Keratinocyte (primary cell): ENCODE measurements around the gene DEPDC5. TPM values are rescaled to one million over a fixed set of nuclear protein-coding genes. Genes with fewer than 3 reads are reported as not detected.

Source experiments
- DNase-seq: peaks from one replicate; pipeline ENCODE4 v3.0.0-alpha.2; 2011; ENCODE audit warnings: low read depth, missing footprints, low spot score
- FAIRE-seq: peaks from 2 replicates; lab custom pipeline; 2011; peaks lifted over from hg19 to GRCh38; lab: Jason Lieb, UNC
- H2AFZ ChIP-seq: 2 replicates; pipeline ENCODE4 v1.6.0; 2012; ENCODE audit warnings: low read length, control low read depth, inconsistent platforms; ENCODE audit not compliant: control insufficient read depth
- H3K27ac ChIP-seq: 2 replicates; pipeline ENCODE4 v1.5.1; 2011; ENCODE audit warnings: low read length; ENCODE audit not compliant: control insufficient read depth, insufficient read depth
- H3K27me3 ChIP-seq: 3 replicates; pipeline ENCODE4 v1.6.0; 2011; ENCODE audit warnings: low read length; ENCODE audit not compliant: control insufficient read depth, insufficient read depth; ENCODE audit errors: extremely low read depth
- H3K36me3 ChIP-seq, 2 experiments: 2 replicates in 1 of 2; 3 replicates in 1 of 2; pipeline ENCODE4 v1.5.1; 2011; ENCODE audit warnings: low read length in 2 of 2, mild to moderate bottlenecking in 1 of 2; ENCODE audit not compliant: control insufficient read depth in 2 of 2, insufficient read depth in 2 of 2; ENCODE audit errors: extremely low read depth in 1 of 2
- H3K4me1 ChIP-seq: 3 replicates; pipeline ENCODE4 v1.5.1; 2011; ENCODE audit warnings: low read length; ENCODE audit not compliant: control insufficient read depth, insufficient read depth; ENCODE audit errors: extremely low read depth
- H3K4me2 ChIP-seq: 3 replicates; pipeline ENCODE4 v1.6.0; 2011; ENCODE audit warnings: low read depth, low read length; ENCODE audit not compliant: control insufficient read depth, insufficient read depth; ENCODE audit errors: extremely low read depth
- H3K4me3 ChIP-seq, 3 experiments: fragments of 200-600 bp in 1 of 3; sonication (generic) in 1 of 3; 2 replicates in 2 of 3; 3 replicates in 1 of 3; pipeline ENCODE4 v1.5.1; 2011 to 2016; ENCODE audit warnings: low read length in 3 of 3, mild to moderate bottlenecking in 3 of 3, control low read depth in 2 of 3, inconsistent platforms in 1 of 3, low read depth in 1 of 3, mixed read lengths in 1 of 3, mixed run types in 1 of 3, moderate library complexity in 1 of 3; ENCODE audit not compliant: control insufficient read depth in 2 of 3, insufficient read depth in 2 of 3; ENCODE audit errors: extremely low read depth in 1 of 3
- H3K79me2 ChIP-seq: 2 replicates; pipeline ENCODE4 v1.6.0; 2012; ENCODE audit warnings: low read length; ENCODE audit not compliant: control insufficient read depth, insufficient read depth
- H3K9ac ChIP-seq: 3 replicates; pipeline ENCODE4 v1.6.0; 2011; ENCODE audit warnings: low read length; ENCODE audit not compliant: control insufficient read depth, insufficient read depth; ENCODE audit errors: extremely low read depth
- H3K9me1 ChIP-seq: 3 replicates; pipeline ENCODE4 v1.6.0; 2011; ENCODE audit warnings: low read length; ENCODE audit not compliant: control insufficient read depth, insufficient read depth; ENCODE audit errors: extremely low read depth
- H3K9me3 ChIP-seq: 2 replicates; pipeline ENCODE4 v1.5.1; 2012; ENCODE audit warnings: low read depth, low read length; ENCODE audit not compliant: control insufficient read depth
- H4K20me1 ChIP-seq: 3 replicates; pipeline ENCODE4 v1.6.0; 2011; ENCODE audit warnings: low read length; ENCODE audit not compliant: control insufficient read depth, insufficient read depth; ENCODE audit errors: extremely low read depth
- CTCF ChIP-seq, 3 experiments: IDR thresholded peaks in 1 of 3; conservative IDR thresholded peaks in 1 of 3; optimal IDR thresholded peaks in 1 of 3; 2 replicates in 2 of 3; 3 replicates in 1 of 3; pipeline versions ENCODE3 to v1.5.1; 2011; ENCODE audit warnings: low read length in 3 of 3, mild to moderate bottlenecking in 3 of 3, moderate library complexity in 2 of 3, control low read depth in 1 of 3, inconsistent platforms in 1 of 3; ENCODE audit not compliant: insufficient read depth in 2 of 3; ENCODE audit errors: extremely low read depth in 1 of 3
- EZH2 ChIP-seq: IDR thresholded peaks from one replicate; pipeline ENCODE4 v1.6.1; 2012; ENCODE audit warnings: inconsistent platforms, mild to moderate bottlenecking, low read length, moderate library complexity
- dilution Hi-C: fragments of 300-500 bp; cut with MboI; formaldehyde crosslinking; loops from one replicate; pipeline ENCODE4 v1.7.0; 2020; ENCODE audit warnings: low sequenced_read_pairs; ENCODE audit not compliant: extremely low pct_ligation_motif_present
- polyA plus RNA-seq, 5 experiments: library from polyadenylated mRNA; depleted of rRNA in 3 of 5; stranded (reverse) in 3 of 5; stranded (forward) in 1 of 5; unstranded in 1 of 5; fragments of >200 nt; gene quantifications; 1 replicate in 1 of 5; 2 replicates in 3 of 5; 3 replicates in 1 of 5; pipeline versions ENCODE4 v1.2.1 to v1.2.3, GENCODE V29; 2011 to 2012; ENCODE audit warnings: missing spikeins in 2 of 5, low read depth in 1 of 5, low replicate concordance in 1 of 5

DEPDC5 gene
- polyA plus RNA-seq, 1 donor (not counting 4 experiments of a cell fraction or from before 2014, with no cell fraction given) = 9.7 TPM

- DNase-seq = no peak
- no peak for FAIRE-seq
- Histone ChIP-seq H3K4me2 (no peak overlapping the region), H3K4me3 (no peak overlapping the region), H3K79me2 (no peaks in the 10 kb centered on the region), H3K9me1 (no peaks in the 10 kb centered on the region), H4K20me1 (no peaks in the 10 kb centered on the region), H3K36me3 (peaks cover 5 to 12% of the 10 kb centered on the region in 2 experiments), H3K4me1 (no peaks in the 10 kb centered on the region), H3K9me3 (no peaks in the 10 kb centered on the region), H3K27ac (no peak overlapping the region), H3K9ac (no peak overlapping the region), H3K27me3 (no peaks in the 10 kb centered on the region), H2AFZ (no peak overlapping the region)
- dilution Hi-C loops = no loop called here
- TF ChIP-seq EZH2 (no peak), CTCF (optimal IDR thresholded peaks at IDR 0.05 in 1 of 3, IDR thresholded peaks at IDR 0.05 in 1 of 3, conservative IDR thresholded peaks at IDR 0.05 in 1 of 3; ENCODE audit: extremely low read depth in 1 of 3, insufficient read depth in 2 of 3, low read length in 3 of 3) (no peak)
Observed at GRCh38 chr22:31764785-31765184, 11.0 kb downstream of the DEPDC5 start.

GRCh38 chr22:31768422-31769059 lies 14.7 kb downstream of the DEPDC5 start:
- DNase-seq (no peak), FAIRE-seq (no peak)
- no peak overlapping the region for H3K27ac ChIP-seq
- peaks cover 5 to 14% of the 10 kb centered on the region in 2 experiments for H3K36me3 ChIP-seq
- no peaks in the 10 kb centered on the region for H3K79me2 ChIP-seq
- dilution Hi-C loops = no loop called here
- no peaks in the 10 kb centered on the region for H3K4me1 ChIP-seq
- no peak overlapping the region for H3K4me2 ChIP-seq
- H4K20me1 ChIP-seq = no peaks in the 10 kb centered on the region
- no peak overlapping the region for H3K9ac ChIP-seq
- no peak overlapping the region for H3K4me3 ChIP-seq
- TF ChIP-seq EZH2 = no peak
- no peak for TF ChIP-seq CTCF (optimal IDR thresholded peaks at IDR 0.05 in 1 of 3, IDR thresholded peaks at IDR 0.05 in 1 of 3, conservative IDR thresholded peaks at IDR 0.05 in 1 of 3; ENCODE audit: extremely low read depth in 1 of 3, insufficient read depth in 2 of 3, low read length in 3 of 3)
- H3K9me3 ChIP-seq = no peaks in the 10 kb centered on the region
- H3K9me1 ChIP-seq = no peaks in the 10 kb centered on the region
- H3K27me3 ChIP-seq = no peaks in the 10 kb centered on the region
- no peak overlapping the region for H2AFZ ChIP-seq
